GM15510 (cell line): ENCODE data around the gene ISG20.

ENCODE experiments used
- POLR2A ChIP-seq: IDR thresholded peaks from 3 replicates; pipeline ENCODE4 v1.6.1; 2011; ENCODE audit warnings: borderline replicate concordance; ENCODE audit not compliant: insufficient read length; ENCODE audit errors: extremely low read depth

Gene ISG20

DNA sequence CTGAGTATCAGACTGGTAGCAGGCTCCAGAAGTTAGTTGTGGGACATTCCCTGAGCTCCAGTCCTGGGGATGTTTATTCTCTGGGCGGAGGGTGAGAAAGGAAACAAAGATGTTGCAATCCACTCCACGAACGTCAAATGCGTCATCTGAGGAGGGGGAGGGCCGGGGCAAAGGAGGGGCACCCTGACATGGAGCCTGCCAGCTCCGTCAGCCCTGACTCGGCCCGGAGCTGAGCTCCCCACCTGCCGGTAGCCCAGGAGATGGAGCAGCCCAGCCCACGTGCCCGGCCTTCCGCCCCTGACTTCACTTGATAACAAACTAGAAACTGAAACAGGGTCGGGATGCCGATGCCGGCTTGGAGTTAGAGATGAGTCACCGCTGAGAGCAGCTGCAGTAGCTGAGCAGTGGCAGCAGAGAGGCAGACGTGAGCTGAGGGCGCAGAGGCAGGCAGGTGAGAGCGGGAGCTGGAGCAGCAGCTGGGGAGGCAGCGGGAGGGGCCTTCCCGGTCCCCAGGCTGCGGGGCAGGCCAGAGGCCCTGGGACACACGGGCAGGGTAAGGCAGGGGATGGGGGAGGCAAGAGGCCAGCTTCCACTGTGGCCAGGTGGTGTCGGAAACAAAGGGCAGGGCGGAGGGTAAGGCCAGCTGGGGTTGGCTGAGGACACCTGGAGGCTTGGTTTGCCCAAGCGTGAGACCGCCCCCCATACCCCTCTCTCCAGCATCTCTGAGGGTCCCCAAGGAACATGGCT is at the start of gene ISG20:
Gene ISG20, plus strand, starts transcription at position 391 of the 747 bp plus-strand sequence. Its CDS starts 351 bp downstream, at position 742.
- TF ChIP-seq POLR2A, result peak; percentile 93

DNA sequence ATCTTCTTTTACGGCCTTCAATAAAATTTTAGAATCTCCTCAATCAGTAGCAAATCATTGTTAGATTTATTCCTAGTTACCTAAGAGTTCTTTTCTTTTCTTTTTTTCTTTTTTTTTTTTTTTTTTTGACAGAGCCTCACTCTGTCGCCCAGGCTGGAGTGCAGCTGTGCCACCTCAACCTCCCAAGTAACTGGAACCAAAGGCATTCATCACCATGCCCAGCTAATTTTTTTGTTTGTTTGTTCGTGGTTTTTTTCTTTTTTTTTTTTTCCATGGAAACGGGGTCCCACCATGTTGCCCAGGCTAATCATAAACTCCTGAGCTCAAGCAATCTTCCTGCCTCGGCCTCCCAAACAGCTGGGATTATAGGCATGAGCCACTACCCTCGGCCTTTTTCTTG is 48.1 kb upstream of the ISG20 start:
- no peak for TF ChIP-seq POLR2A

DNA sequence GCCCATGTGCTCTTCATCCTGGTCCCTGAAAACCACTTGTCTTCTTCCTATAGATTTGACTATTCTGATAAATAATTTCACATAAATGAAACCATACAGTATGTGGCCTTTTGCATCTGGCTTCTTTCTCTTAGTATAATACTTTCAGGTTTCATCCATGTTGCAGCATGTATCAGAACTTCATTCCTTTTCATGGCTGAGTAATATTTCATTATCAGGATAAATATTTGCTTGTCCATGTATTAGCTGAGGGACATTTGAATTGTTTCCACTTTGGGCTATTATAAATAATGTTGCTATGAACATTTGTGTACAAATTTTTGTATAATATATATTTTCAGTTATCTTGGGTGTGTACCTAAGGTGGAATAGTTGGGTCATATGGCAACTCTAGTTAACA is 47.4 kb upstream of the ISG20 start:
- no peak for TF ChIP-seq POLR2A

DNA sequence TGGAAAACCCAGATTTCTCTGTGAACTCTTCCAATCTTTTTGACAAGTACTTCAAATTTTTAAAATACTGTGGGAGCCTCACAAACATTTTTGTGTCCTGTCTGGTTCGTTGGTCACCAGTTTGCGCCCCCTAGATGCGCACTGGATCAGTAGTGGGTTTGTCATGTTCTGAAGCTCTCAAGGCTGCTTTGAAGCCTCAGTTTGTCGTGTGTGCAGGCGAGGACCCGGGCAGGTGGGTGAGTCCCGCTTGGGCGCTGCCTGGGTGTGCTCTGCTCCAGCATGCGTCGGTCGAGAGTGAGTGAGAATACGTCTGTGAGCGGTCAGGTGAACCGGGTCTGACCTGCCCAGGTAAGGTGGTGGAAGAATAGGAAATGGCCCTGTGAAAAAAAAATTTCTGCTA is 34.9 kb upstream of the ISG20 start:
- no peak for TF ChIP-seq POLR2A

DNA sequence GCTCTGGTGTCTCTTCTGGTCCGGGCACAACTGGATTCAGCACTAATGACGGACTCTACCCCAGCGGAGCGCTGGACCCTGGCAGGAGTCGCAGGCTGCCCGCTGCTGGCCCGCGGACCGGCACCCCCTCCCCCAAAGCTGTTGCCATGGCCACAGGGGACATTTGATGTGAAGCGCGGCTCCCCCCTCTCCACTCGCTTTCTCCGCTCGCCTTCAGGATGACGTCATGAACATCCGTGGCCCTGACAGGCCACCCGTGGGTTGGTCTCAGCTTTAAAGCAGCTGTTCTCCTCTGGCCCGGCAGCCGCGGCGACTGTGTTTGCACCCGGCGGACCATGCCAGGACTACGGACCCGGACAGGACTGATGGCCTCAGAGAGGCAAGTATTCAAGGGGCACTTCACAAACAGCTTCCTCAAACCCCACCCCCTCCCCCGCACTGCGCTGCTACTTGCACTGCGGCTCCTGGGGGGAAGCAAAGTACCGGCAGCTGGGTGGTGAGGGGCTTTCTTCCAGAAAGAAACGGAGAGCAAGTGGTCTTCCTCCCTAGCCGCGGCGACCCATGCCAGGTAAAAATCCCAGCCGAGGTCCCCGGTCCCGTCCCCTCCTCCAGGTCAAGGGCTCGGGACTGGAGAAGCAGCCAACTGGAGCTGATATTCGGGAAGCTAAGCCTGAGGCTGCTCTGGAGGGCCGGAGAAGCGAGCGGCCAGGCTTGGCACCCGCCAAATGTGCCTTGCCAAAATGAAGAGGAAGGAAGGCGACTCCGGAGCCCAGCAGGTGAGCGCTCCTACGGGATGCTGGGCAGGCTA is 34.2 kb upstream of the ISG20 start:
- TF ChIP-seq POLR2A, result no peak

DNA sequence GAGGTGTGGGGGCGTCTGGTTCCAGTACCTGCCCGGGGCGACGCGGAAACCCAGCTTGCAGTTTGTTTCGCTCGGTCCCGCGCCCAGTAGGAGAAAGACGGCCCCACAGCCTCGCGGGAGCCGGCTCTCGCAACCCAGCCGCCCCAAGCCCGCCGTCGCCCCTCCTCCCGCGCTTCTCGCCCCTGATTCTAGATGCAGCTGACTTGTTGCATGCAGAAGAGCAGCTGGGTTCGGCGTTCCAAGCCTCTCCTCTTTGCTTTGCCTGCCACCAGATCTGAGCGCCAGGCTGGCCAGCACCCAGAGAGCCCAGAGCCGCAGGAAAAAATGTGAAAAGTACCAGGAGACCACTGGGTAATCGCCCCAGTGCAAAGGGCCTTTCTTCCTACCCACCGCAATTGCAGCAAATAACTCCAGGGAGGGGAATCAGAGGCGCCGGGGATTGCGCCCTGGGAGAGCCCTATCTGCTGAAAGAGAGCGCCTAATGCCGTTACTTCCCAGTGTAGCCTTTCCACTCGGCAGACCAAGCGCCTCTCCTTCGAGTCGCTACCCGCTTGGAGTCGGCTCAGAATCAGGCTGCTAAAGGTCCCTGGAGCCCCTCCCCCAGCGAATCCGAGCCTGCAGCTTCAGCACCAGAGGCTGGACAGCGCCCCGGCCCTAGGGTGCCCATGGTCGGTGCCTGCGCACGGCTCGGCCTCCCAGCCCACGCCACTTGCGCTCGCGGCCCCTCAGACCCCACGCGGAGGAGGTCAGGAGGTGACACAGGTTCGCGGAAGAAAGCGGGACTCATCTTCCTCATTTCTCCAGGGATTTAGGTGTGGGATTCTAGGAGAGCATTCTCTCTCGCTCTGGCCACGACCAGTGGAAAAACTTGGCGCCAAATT is 33.4 kb upstream of the ISG20 start:
- TF ChIP-seq POLR2A, result no peak

DNA sequence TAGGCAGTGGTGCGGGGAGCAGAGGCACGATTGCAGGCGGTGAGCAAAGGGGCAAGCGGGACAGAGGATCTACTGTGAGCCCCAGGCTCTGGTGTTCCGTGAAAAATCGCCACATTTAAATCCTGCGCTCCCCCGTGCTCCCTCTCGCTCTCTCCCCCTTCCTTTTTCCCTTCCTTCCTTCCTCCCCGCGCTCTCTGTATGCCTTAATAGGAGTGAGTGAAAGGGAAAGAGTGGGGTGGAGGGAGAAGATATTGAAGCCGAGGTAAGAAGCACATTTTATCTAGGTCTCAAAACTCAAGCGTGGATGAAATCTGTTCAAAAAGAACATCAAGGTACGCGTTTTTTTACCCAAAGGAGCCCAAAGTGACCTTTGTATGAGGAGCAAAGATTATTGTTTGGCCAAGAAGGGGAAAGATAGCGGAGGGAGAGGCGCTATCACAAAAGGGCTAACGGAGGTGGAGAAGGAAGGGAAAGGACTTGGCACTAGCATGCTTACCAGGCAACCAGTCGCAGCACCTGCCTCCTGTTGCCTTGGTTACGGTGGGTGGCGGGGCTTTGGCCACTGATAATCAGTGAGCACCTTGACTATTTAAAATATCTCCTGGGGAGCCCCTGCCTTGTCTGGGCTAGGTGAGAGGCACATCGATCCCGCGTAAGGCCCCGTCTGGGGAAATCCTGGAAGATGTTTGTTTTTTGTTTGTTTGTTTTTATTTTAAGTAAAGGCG is 32.6 kb upstream of the ISG20 start:
- no peak for TF ChIP-seq POLR2A

DNA sequence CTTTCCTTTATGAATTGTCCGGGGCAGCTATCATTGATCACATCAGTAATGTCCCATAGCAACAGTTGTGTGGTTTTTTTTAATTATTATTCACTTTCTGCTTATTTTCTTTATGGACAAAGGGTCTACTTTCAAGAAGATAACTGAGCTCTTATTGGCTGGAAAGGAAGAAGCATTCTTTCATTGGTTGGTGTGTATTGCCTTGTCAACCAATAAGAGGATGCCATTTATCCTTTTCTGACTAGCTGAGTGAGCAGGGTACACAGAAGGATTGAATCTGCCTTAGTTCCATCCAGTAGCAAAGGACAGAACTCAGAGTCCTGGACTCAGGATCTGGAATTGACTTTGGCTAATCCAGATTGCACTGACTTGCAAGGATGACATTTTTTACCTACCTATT is 30.9 kb upstream of the ISG20 start:
- no peak for TF ChIP-seq POLR2A

DNA sequence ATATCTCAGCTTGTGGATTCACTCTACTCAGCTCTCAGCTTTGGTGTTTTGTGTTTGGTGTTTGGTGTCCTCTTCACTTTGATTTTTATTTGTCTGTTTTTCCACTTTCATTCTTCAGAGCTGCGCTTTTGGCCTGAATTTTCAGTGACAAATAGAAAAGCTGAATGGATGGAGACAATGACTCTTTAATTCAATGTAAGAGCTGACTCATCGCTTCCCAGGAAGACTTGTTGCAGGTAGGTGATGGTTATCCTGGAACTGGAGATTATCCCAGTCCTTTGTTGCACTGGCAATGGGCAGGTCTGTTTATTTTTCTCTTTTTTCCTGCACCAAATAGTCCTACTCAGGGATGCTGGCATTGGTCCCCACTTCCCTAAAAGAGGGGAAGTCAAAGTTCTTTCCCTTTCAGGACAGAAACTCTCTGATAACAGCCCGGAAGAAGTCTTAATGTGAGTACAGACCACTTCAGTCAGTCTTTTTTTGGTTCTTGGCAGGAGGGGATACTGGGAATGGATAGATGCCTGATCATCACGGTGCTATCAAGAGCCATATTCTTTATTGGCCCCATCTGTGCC is 30.1 kb upstream of the ISG20 start:
- no peak for TF ChIP-seq POLR2A

DNA sequence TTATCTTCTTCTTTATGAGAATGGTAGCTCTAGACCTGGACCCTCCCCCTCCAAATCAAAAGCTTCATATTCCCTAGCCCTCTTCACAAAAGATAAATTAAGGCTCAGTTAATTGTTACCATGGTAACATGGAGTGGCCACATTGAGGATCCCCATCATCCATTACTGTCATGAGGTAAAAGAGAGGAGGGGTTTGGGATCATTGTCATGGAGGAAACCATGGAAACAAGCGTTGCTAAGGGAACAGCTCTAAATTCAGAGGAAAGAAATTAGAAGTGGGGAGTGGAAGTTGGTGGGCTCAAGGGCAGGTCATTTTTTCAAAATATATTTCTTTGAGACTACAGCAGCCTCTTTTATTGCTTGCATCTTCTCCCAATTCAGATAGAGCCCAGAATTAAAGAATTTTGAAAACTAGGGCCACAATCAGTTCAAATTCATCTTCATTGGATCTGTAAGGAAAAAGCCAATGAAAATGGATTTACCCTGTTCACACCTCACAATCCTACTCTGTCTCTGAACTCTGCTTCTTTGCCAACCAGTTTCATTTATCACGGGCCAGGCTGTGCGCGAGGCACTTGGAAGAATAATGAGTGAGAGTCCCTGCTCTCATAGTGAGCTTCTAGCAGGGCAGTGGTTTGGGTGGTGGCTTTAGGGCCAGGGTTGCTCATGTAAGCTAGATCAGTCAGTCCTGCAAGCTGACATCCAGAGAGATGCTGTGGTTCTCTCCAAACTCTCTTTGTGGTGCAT is 29.3 kb upstream of the ISG20 start:
- no peak for TF ChIP-seq POLR2A

DNA sequence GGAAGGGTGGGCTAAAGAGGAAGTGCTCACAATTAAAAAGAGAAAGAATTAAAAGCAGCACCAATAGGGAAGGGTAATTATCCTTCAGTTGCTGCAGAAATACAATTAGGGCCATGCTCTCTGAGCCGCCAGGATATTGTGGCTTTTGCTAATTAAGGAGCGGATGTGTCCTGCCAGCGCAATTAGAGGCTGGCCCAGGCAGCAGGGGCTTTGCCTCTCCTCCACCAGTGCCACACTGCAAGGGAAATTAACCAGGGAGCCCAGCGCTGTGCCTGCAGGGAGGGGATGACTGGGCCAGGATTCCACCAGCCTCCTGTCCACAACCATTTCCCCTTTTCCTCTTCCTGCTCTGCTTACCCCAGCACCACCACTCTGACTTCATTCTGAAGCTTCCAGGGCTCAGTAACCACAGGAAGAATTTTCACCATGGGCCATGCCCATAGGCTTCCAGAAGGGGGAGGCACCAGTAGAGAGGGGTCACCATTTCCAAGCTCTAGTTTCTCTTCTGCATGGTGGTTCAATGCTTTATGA is 28.1 kb upstream of the ISG20 start:
- no peak for TF ChIP-seq POLR2A

DNA sequence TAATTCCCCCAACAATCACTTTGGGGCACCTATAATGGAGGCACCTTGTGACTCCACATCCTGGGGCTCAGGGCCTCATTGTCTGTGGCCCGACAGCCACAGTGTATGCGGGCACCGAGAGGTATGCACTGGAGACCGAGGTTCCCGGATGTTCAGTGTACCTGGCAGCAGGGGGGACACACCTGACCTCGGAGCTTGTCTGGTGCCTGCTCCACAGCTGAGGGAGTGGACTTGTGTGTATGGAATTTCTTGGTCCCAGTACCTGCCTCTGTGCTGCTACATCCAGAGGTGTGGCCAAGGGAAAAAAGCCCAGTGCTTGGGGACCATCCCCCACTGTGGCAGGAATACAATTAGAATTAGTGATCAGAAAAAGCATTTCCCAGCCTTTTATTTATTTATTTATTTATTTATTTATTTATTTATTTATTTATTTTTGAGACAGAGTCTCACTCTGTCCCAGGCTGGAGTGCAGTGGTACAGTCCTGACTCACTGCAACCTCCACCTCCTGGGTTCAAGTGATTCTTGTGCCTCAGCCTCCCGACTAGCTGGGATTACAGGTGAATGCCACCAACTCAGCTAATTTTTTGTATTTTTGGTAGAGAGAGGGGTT is 26.5 kb upstream of the ISG20 start:
- no peak for TF ChIP-seq POLR2A
